Activated gamma-delta T cell (primary cell): ENCODE results near the gene STX2.
"Not testable (repeated sequence)": the region's sequence is repeated elsewhere in the genome, so short reads cannot be mapped to it uniquely, and the experiment has no call there.

Experiments
- DNase-seq: peaks from one replicate; lab custom pipeline; 2025; lab: John Stamatoyannopoulos, UW
- total RNA-seq, 2 donors: gene quantifications; one replicate each; lab custom pipeline; 2026; lab: John Stamatoyannopoulos, UW

STX2 gene
- 51.0 to 52.0 reads per million in 2 donors for total RNA-seq

GRCh38 chr12:130838951-130839769, at the start of gene STX2:
STX2 (minus strand) TSS chr12:130839250; CDS start chr12:130839099, 151 bp downstream.
- DNase-seq: peak; percentile 82

- not testable (repeated sequence) for DNase-seq
Observed at GRCh38 chr12:130887190-130887589, 48.1 kb upstream of the STX2 start.

- no peak for DNase-seq
Observed at GRCh38 chr12:130881548-130881947, 42.5 kb upstream of the STX2 start.

GRCh38 chr12:130881046-130881445, 42.0 kb upstream of the STX2 start:
- DNase-seq: no peak

GRCh38 chr12:130880411-130880885, 41.4 kb upstream of the STX2 start:
- DNase-seq: no peak

GRCh38 chr12:130879781-130880389, 40.8 kb upstream of the STX2 start:
- DNase-seq: no peak

- DNase-seq: no peak
Observed at GRCh38 chr12:130879212-130879686, 40.2 kb upstream of the STX2 start.

- no peak for DNase-seq
Observed at GRCh38 chr12:130878193-130879185, 39.4 kb upstream of the STX2 start.

- no peak for DNase-seq
Observed at GRCh38 chr12:130877333-130877732, 38.3 kb upstream of the STX2 start.

GRCh38 chr12:130876758-130877157, 37.7 kb upstream of the STX2 start:
- no peak for DNase-seq

GRCh38 chr12:130876297-130876696, 37.2 kb upstream of the STX2 start:
- no peak for DNase-seq

GRCh38 chr12:130875708-130876107, 36.7 kb upstream of the STX2 start:
- DNase-seq: not testable (repeated sequence)

GRCh38 chr12:130875193-130875592, 36.1 kb upstream of the STX2 start:
- no peak for DNase-seq

- DNase-seq: no peak
Observed at GRCh38 chr12:130874696-130875095, 35.6 kb upstream of the STX2 start.

GRCh38 chr12:130873825-130874224, 34.8 kb upstream of the STX2 start:
- no peak for DNase-seq

GRCh38 chr12:130873106-130873795, 34.2 kb upstream of the STX2 start:
- no peak for DNase-seq

GRCh38 chr12:130872179-130873096, 33.4 kb upstream of the STX2 start:
- peak; percentile 48 for DNase-seq

GRCh38 chr12:130871286-130872178, 32.5 kb upstream of the STX2 start, which contains the start of gene RAN:
RAN (plus strand) TSS chr12:130872066; CDS start chr12:130872594, 528 bp downstream.
- DNase-seq: peak; percentile 88
